Measurements from ENCODE around the gene ASIC3. TPM values are rescaled to one million over a fixed set of nuclear protein-coding genes. Genes with fewer than 3 reads are reported as not detected.

ASIC3 gene
- polyA plus RNA-seq, 1 donor (not counting 4 experiments of a cell fraction or from before 2014, with no cell fraction given) = 0.35 TPM

- Histone ChIP-seq H2AFZ (ENCODE audit: control insufficient read depth, low read length) (no peak overlapping the region), H3K9me1 (ENCODE audit: control insufficient read depth, extremely low read depth, insufficient read depth, low read length) (no peaks in the 10 kb centered on the region), H3K4me2 (ENCODE audit: control insufficient read depth, extremely low read depth, insufficient read depth, low read depth, low read length) (no peak overlapping the region), H3K27me3 (ENCODE audit: control insufficient read depth, extremely low read depth, insufficient read depth, low read length) (peaks cover 4% of the 10 kb centered on the region), H3K9ac (ENCODE audit: control insufficient read depth, extremely low read depth, insufficient read depth, low read length) (no peak overlapping the region), H3K27ac (ENCODE audit: control insufficient read depth, insufficient read depth, low read length) (no peak overlapping the region), H3K36me3 (ENCODE audit: control insufficient read depth in 2 of 2, extremely low read depth in 1 of 2, insufficient read depth in 2 of 2, low read length in 2 of 2) (peaks cover 3 to 7% of the 10 kb centered on the region in 2 experiments), H3K9me3 (ENCODE audit: control insufficient read depth, low read depth, low read length) (no peaks in the 10 kb centered on the region), H3K79me2 (ENCODE audit: control insufficient read depth, insufficient read depth, low read length) (no peaks in the 10 kb centered on the region), H3K4me3 (ENCODE audit: control insufficient read depth in 2 of 3, extremely low read depth in 1 of 3, insufficient read depth in 2 of 3, low read depth in 1 of 3, low read length in 3 of 3) (no peak overlapping the region), H4K20me1 (ENCODE audit: control insufficient read depth, extremely low read depth, insufficient read depth, low read length) (no peaks in the 10 kb centered on the region), H3K4me1 (ENCODE audit: control insufficient read depth, extremely low read depth, insufficient read depth, low read length) (peaks cover 11% of the 10 kb centered on the region)
- DNase-seq (ENCODE audit: low read depth, low spot score) = no peak
- no peak for FAIRE-seq
- TF ChIP-seq EZH2 (IDR thresholded peaks at IDR 0.05; ENCODE audit: low read length) = no peak
- TF ChIP-seq CTCF (optimal IDR thresholded peaks at IDR 0.05 in 1 of 3, IDR thresholded peaks at IDR 0.05 in 1 of 3, conservative IDR thresholded peaks at IDR 0.05 in 1 of 3; ENCODE audit: extremely low read depth in 1 of 3, insufficient read depth in 2 of 3, low read length in 3 of 3) = no peak
- dilution Hi-C loops (cut with MboI; ENCODE audit: extremely low pct_ligation_motif_present, low sequenced_read_pairs) = no loop called here
These were observed 4.8 kb downstream of the ASIC3 start for GRCh38 chr7:151053096-151053495.

- Histone ChIP-seq H4K20me1 (ENCODE audit: control insufficient read depth, extremely low read depth, insufficient read depth, low read length) (no peaks in the 10 kb centered on the region), H3K9me3 (ENCODE audit: control insufficient read depth, low read depth, low read length) (no peaks in the 10 kb centered on the region), H3K27ac (ENCODE audit: control insufficient read depth, insufficient read depth, low read length) (no peak overlapping the region), H2AFZ (ENCODE audit: control insufficient read depth, low read length) (no peak overlapping the region), H3K4me3 (ENCODE audit: control insufficient read depth in 2 of 3, extremely low read depth in 1 of 3, insufficient read depth in 2 of 3, low read depth in 1 of 3, low read length in 3 of 3) (no peak overlapping the region), H3K4me1 (ENCODE audit: control insufficient read depth, extremely low read depth, insufficient read depth, low read length) (peaks cover 17% of the 10 kb centered on the region), H3K4me2 (ENCODE audit: control insufficient read depth, extremely low read depth, insufficient read depth, low read depth, low read length) (no peak overlapping the region), H3K9me1 (ENCODE audit: control insufficient read depth, extremely low read depth, insufficient read depth, low read length) (no peaks in the 10 kb centered on the region), H3K36me3 (ENCODE audit: control insufficient read depth in 2 of 2, extremely low read depth in 1 of 2, insufficient read depth in 2 of 2, low read length in 2 of 2) (peaks cover 3 to 7% of the 10 kb centered on the region in 2 experiments), H3K79me2 (ENCODE audit: control insufficient read depth, insufficient read depth, low read length) (no peaks in the 10 kb centered on the region), H3K9ac (ENCODE audit: control insufficient read depth, extremely low read depth, insufficient read depth, low read length) (no peak overlapping the region), H3K27me3 (ENCODE audit: control insufficient read depth, extremely low read depth, insufficient read depth, low read length) (peaks cover 4% of the 10 kb centered on the region)
- DNase-seq (ENCODE audit: low read depth, low spot score) = no peak
- FAIRE-seq = no peak
- dilution Hi-C loops (cut with MboI; ENCODE audit: extremely low pct_ligation_motif_present, low sequenced_read_pairs) = no loop called here
- no peak for TF ChIP-seq EZH2 (IDR thresholded peaks at IDR 0.05; ENCODE audit: low read length)
- TF ChIP-seq CTCF (optimal IDR thresholded peaks at IDR 0.05 in 1 of 3, IDR thresholded peaks at IDR 0.05 in 1 of 3, conservative IDR thresholded peaks at IDR 0.05 in 1 of 3; ENCODE audit: extremely low read depth in 1 of 3, insufficient read depth in 2 of 3, low read length in 3 of 3) = no peak
These were observed 5.4 kb downstream of the ASIC3 start for GRCh38 chr7:151053751-151054150.
